ENCODE data around the gene PROZ.

PROZ gene

GRCh38 chr13:113209336-113209758 lies 50.9 kb downstream of the PROZ start, which contains the start of gene CUL4A:
CUL4A (plus strand) TSS chr13:113209613; CDS start chr13:113209628, 15 bp downstream.
- DNase-seq, result peak; percentile 74

DNA sequence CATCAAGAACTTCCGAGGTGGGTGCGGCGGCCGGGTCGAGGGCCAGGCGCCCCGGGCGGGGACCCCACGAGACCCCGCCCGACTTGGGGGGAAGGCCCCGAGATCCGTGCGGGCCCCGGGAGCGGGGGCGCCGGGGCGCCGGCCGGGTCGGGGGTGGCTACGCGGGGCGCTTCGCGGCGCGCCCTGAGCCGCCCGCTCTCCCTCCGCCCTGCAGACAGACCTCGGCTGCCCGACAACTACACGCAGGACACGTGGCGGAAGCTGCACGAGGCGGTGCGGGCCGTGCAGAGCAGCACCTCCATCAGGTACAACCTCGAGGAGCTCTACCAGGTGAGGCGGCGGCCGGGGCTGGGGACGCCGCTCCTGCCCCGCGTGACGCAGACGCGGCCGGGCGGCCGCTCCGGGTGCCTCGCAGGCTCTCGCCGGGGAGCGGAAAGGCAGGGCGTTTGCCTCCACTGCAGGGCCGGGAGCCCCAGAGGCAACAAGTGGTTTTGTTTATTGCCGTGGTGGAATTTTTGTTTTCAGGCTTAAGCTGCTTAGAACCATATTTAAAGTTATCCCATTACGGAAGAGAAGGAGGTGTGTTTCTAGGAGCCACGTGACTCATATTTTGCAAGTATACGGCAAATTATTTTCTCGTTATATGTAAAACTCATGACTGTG lies 51.4 kb downstream of the PROZ start:
- DNase-seq, result peak; percentile 71

DNA sequence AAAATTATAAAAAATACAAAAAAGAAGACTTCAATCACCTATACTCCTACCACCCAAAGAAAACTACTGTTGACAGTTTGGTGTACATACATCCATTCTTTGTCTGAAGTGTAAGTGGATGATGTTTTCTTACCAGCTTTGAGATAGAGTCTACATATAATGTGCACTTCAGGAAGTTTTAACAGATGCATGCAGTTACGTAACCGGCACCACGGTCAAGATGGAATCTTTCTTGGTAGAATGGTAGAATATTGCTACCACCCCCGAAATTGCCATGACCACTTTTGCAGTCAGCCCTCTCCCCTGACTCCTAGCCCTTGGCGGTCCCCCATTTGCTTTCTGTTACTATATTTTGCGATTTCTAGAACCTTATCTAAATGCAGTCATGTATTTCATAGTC lies 52.4 kb downstream of the PROZ start:
- no peak for DNase-seq

- DNase-seq, result no peak
Observed at GRCh38 chr13:113211774-113212173, 53.3 kb downstream of the PROZ start.

- DNase-seq, result no peak
Observed at GRCh38 chr13:113216254-113217048, 58.0 kb downstream of the PROZ start.

- DNase-seq, result no peak
Observed at GRCh38 chr13:113218586-113218985, 60.1 kb downstream of the PROZ start.

GRCh38 chr13:113219256-113219940 lies 61.0 kb downstream of the PROZ start:
- DNase-seq, result no peak

GRCh38 chr13:113220141-113220598 lies 61.7 kb downstream of the PROZ start:
- DNase-seq, result no peak

- DNase-seq, result no peak
Observed at GRCh38 chr13:113220877-113221276, 62.4 kb downstream of the PROZ start.

Measured in activated CD4-positive, CD25-positive, alpha-beta regulatory T cell treated with anti-CD3 and anti-CD28 coated beads, Interleukin-2, amount 50 U/mL, for 72 hours (primary cell).